Measurements from ENCODE around the gene DNMT3L. TPM values are rescaled to one million over a fixed set of nuclear protein-coding genes. Genes with fewer than 3 reads are reported as not detected.

Gene DNMT3L
- total RNA-seq, 1 experiment from 2014 or later: not detected

- H3K9me3 ChIP-seq: no peaks in the 10 kb centered on the region
- DNase-seq: peak; percentile 76
- H3K36me3 ChIP-seq: peaks cover 2% of the 10 kb centered on the region; the same call in 1 of the 2 replicates
- H3K27me3 ChIP-seq: no peaks in the 10 kb centered on the region
- no peak overlapping the region for H3K4me3 ChIP-seq
Observed at GRCh38 chr21:44297525-44298290, 36.0 kb upstream of the DNMT3L start.

- Histone ChIP-seq H3K9me3 (no peaks in the 10 kb centered on the region), H3K4me3 (no peak overlapping the region), H3K27me3 (no peaks in the 10 kb centered on the region), H3K36me3 (no peaks in the 10 kb centered on the region; the same call in 1 of the 2 replicates)
- no peak for DNase-seq
Observed at GRCh38 chr21:44296916-44297315, 35.2 kb upstream of the DNMT3L start.

GRCh38 chr21:44296103-44296519 lies 34.4 kb upstream of the DNMT3L start:
- Histone ChIP-seq H3K36me3 (no peaks in the 10 kb centered on the region; the same call in 1 of the 2 replicates), H3K27me3 (no peaks in the 10 kb centered on the region), H3K4me3 (no peak overlapping the region), H3K9me3 (no peaks in the 10 kb centered on the region)
- DNase-seq: no peak

GRCh38 chr21:44295646-44296045 lies 33.9 kb upstream of the DNMT3L start:
- DNase-seq: no peak
- H3K4me3 ChIP-seq: no peak overlapping the region
- H3K9me3 ChIP-seq: no peaks in the 10 kb centered on the region
- H3K36me3 ChIP-seq: no peaks in the 10 kb centered on the region; the same call in 1 of the 2 replicates
- H3K27me3 ChIP-seq: no peaks in the 10 kb centered on the region

GRCh38 chr21:44295163-44295573 lies 33.5 kb upstream of the DNMT3L start:
- Histone ChIP-seq H3K9me3 (no peaks in the 10 kb centered on the region), H3K27me3 (no peaks in the 10 kb centered on the region), H3K4me3 (no peak overlapping the region), H3K36me3 (no peaks in the 10 kb centered on the region)
- DNase-seq: no peak

GRCh38 chr21:44294391-44295162 lies 32.9 kb upstream of the DNMT3L start:
- peak; percentile 70 for DNase-seq

GRCh38 chr21:44293551-44294231 lies 32.0 kb upstream of the DNMT3L start:
- H3K4me3 ChIP-seq: no peak overlapping the region
- no peaks in the 10 kb centered on the region for H3K27me3 ChIP-seq
- no peaks in the 10 kb centered on the region for H3K9me3 ChIP-seq
- no peak for DNase-seq
- H3K36me3 ChIP-seq: no peaks in the 10 kb centered on the region

More at GRCh38 chr21:44294391-44295162, 32.9 kb upstream of the DNMT3L start:
- no peak overlapping the region for H3K4me3 ChIP-seq
- H3K27me3 ChIP-seq: no peaks in the 10 kb centered on the region
- H3K36me3 ChIP-seq: no peaks in the 10 kb centered on the region
- H3K9me3 ChIP-seq: no peaks in the 10 kb centered on the region

- DNase-seq: no peak
- Histone ChIP-seq H3K27me3 (no peaks in the 10 kb centered on the region), H3K9me3 (no peaks in the 10 kb centered on the region), H3K36me3 (no peaks in the 10 kb centered on the region), H3K4me3 (no peak overlapping the region)
Observed at GRCh38 chr21:44292812-44293195, 31.1 kb upstream of the DNMT3L start.

GRCh38 chr21:44291936-44292811 lies 30.5 kb upstream of the DNMT3L start:
- H3K4me3 ChIP-seq: no peak overlapping the region
- no peaks in the 10 kb centered on the region for H3K27me3 ChIP-seq
- DNase-seq: no peak
- no peaks in the 10 kb centered on the region for H3K9me3 ChIP-seq
- no peaks in the 10 kb centered on the region for H3K36me3 ChIP-seq

GRCh38 chr21:44291078-44291935 lies 29.6 kb upstream of the DNMT3L start:
- Histone ChIP-seq H3K9me3 (no peaks in the 10 kb centered on the region), H3K4me3 (no peak overlapping the region)

GRCh38 chr21:44290327-44291077 lies 28.8 kb upstream of the DNMT3L start:
- H3K9me3 ChIP-seq: no peaks in the 10 kb centered on the region
- H3K27me3 ChIP-seq: no peaks in the 10 kb centered on the region; the same call in 1 of the 2 replicates
- no peak for DNase-seq
- H3K36me3 ChIP-seq: no peaks in the 10 kb centered on the region
- H3K4me3 ChIP-seq: no peak overlapping the region

More at GRCh38 chr21:44291078-44291935, 29.6 kb upstream of the DNMT3L start:
- Histone ChIP-seq H3K27me3 (no peaks in the 10 kb centered on the region; the same call in 1 of the 2 replicates), H3K36me3 (no peaks in the 10 kb centered on the region)
- no peak for DNase-seq

GRCh38 chr21:44289381-44290010 lies 27.8 kb upstream of the DNMT3L start:
- no peak overlapping the region for H3K4me3 ChIP-seq
- DNase-seq: no peak
- H3K27me3 ChIP-seq: no peaks in the 10 kb centered on the region; the same call in 1 of the 2 replicates
- no peaks in the 10 kb centered on the region for H3K9me3 ChIP-seq
- H3K36me3 ChIP-seq: no peaks in the 10 kb centered on the region

GRCh38 chr21:44288251-44289110 lies 26.8 kb upstream of the DNMT3L start:
- H3K9me3 ChIP-seq: no peaks in the 10 kb centered on the region
- H3K36me3 ChIP-seq: no peaks in the 10 kb centered on the region
- H3K27me3 ChIP-seq: no peaks in the 10 kb centered on the region; the same call in 1 of the 2 replicates
- no peak overlapping the region for H3K4me3 ChIP-seq
- no peak for DNase-seq
